ENCODE measurements around the gene WDR27.
"Not testable (repeated sequence)": the region's sequence is repeated elsewhere in the genome, so short reads cannot be mapped to it uniquely, and the experiment has no call there.

WDR27 gene

DNA sequence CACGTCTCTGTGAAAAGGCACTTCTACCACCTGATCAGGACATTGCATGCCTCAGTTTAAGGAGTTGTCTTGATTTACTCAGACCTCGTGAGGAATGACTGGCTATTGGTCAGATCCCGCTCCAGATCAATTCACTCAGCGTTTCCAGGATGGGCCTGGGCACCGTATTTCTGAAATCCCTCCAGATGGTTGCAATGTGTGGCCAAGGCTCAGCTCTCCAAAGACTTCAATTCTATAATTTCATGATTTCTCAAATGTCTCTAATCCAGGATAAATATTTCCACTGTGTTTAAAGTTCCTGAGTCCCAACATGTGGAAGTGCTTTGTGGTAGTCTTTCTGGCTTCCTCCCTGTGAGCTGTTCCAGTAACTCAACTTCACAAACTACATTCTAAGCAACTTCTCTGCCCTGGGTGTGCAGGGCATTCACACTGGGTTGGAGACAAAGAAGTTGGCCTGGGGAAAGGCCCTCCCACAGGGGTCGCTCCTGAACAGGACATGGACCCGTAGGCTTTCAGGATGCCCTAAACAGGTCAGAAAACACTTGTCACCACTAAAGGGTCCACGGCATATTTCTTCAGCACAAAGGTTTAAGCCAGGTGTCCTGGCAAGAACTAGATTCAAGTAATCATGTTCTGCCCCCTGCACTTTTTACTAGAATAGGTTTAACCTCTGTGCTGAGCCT, 212.1 kb downstream of the WDR27 start:
- no peaks in the 10 kb centered on the region for H3K36me3 ChIP-seq (ENCODE audit: control insufficient read depth, insufficient read depth, low read length)
- no peak overlapping the region for H3K27ac ChIP-seq (ENCODE audit: low read depth, low read length)
- no peak overlapping the region for H3K4me3 ChIP-seq (ENCODE audit: low read length)
- H3K27me3 ChIP-seq (ENCODE audit: control insufficient read depth, insufficient read depth, low read length) = no peaks in the 10 kb centered on the region
- H3K4me1 ChIP-seq (ENCODE audit: control insufficient read depth, insufficient read depth, low read length) = no peaks in the 10 kb centered on the region
- no peak overlapping the region for H3K9ac ChIP-seq (ENCODE audit: low read length)

DNA sequence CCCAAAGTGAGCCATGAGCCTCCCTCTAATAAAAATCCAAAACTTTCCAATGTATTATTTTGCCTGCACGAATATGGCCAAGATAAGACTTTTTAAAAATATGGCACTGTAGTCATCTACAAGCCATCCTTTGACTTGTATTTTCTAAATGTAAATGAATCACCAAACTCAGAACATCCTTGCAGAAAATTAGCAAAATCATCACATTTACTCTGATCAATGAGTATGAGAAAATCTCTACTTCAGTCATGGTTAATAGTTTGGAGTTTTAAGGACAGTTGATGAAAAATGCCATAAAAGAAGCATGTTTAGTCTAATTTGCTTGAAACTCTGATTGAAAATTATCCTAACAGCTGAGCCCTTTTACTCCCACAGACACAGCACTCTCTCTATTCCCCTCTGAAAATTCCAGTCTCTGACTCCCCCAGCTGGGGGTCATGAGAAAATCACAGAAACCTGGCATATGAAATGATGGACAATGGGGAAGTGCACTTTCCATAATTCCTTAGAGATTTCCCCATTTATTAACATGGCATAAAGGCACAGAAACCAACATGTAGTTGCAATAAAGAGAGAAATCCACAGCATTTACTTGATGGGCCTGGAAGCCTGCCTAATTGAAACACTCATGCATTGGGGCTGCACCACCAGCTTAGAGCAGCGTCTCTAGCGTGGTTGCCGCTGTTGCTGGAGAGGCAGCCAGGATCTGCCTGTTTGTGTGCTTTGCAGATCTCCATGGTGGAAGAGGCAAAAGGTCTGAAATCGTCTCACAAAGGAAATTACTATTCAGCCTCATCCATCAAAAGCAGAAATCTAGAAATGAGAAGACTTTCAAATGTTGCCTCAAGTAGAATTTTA, 214.0 kb downstream of the WDR27 start:
- Histone ChIP-seq H3K27me3 (ENCODE audit: control insufficient read depth, insufficient read depth, low read length) (no peaks in the 10 kb centered on the region), H3K4me3 (ENCODE audit: low read length) (no peak overlapping the region), H3K9ac (ENCODE audit: low read length) (no peak overlapping the region), H3K4me1 (ENCODE audit: control insufficient read depth, insufficient read depth, low read length) (no peaks in the 10 kb centered on the region), H3K27ac (ENCODE audit: low read depth, low read length) (no peak overlapping the region), H3K36me3 (ENCODE audit: control insufficient read depth, insufficient read depth, low read length) (no peaks in the 10 kb centered on the region)

DNA sequence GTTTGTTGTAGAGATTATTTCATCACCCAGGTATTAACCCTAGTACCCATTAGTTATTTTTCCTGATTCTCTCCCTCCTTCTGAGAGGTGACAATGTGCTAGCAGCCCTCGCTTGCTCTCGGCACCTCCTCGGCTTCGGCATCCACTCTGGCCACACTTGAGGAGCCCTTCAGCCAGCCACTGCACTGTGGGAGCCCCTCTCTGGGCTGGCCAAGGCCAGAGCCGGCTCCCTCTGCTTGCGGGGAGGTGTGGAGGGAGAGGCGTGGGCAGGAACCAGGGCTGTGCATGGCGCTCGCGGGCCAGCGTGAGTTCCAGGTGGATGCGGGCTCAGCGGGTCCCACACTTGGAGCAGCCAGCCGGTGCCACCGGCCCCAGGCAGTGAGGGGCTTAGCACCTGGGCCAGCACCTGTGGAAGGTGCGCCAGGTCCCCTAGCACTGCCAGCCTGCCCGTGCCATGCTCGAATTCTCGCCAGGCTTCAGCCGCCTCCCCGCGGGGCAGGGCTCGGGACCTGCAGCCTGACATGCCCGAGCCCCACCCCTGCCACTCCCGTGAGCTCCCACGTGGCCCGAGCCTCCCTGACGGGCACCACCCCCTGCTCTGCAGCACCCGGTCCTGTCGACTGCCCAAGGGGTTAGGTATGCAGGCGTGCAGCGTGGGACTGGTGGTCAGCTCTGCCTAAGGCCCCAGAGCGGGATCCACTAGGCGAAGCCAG, 221.9 kb downstream of the WDR27 start:
- Histone ChIP-seq H3K27ac (ENCODE audit: low read depth, low read length) (no peak overlapping the region), H3K9ac (ENCODE audit: low read length) (no peak overlapping the region), H3K27me3 (ENCODE audit: control insufficient read depth, insufficient read depth, low read length) (no peaks in the 10 kb centered on the region), H3K4me1 (ENCODE audit: control insufficient read depth, insufficient read depth, low read length) (no peaks in the 10 kb centered on the region), H3K4me3 (ENCODE audit: low read length) (no peak overlapping the region), H3K36me3 (ENCODE audit: control insufficient read depth, insufficient read depth, low read length) (no peaks in the 10 kb centered on the region)

DNA sequence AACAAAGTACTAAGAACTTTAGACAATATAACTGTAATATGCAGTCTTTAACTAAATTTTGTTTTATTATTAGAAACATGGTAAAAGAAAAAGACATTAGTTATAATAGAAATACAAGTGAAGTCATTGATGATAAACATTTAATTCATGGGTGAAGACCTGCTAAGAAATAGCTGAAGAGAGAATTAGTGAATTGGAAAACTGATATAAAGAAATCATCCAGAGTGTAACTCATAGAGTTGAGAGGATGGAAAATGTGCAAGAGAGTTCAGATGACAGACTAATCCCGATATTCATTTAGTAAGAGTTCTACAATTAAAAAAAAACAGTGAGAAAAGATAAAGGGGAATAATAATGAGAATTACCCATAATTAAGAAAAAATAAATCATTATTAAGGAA, 227.5 kb downstream of the WDR27 start:
- no peak overlapping the region for H3K9ac ChIP-seq (ENCODE audit: low read length)
- H3K27me3 ChIP-seq (ENCODE audit: control insufficient read depth, insufficient read depth, low read length) = no peaks in the 10 kb centered on the region
- H3K4me3 ChIP-seq (ENCODE audit: low read length) = no peak overlapping the region

DNA sequence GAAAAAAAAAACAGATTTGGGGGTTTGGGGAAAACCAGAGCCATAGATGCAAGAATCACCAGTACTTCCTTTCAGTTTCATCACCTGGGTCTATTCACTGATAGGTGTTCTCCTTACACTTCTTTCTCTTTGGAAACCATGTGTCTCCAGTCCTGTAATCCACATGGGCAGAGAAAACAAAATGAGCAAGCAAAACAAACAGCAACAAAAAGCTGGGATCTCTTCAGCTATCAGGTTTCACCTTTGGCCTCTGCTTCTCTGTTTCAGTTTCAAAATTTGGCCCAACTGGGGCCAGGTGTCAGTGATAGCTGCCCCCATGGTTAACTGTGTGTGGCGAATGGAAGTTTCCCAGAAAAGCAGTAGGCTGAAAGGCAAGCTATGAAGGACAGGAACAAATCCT, 228.2 kb downstream of the WDR27 start:
- no peak overlapping the region for H3K9ac ChIP-seq (ENCODE audit: low read length)
- H3K27ac ChIP-seq (ENCODE audit: low read depth, low read length) = no peak overlapping the region
- H3K4me1 ChIP-seq (ENCODE audit: control insufficient read depth, insufficient read depth, low read length) = no peaks in the 10 kb centered on the region
- H3K36me3 ChIP-seq (ENCODE audit: control insufficient read depth, insufficient read depth, low read length) = no peaks in the 10 kb centered on the region
- no peaks in the 10 kb centered on the region for H3K27me3 ChIP-seq (ENCODE audit: control insufficient read depth, insufficient read depth, low read length)
- no peak overlapping the region for H3K4me3 ChIP-seq (ENCODE audit: low read length)

More for the DNA sequence above, 227.5 kb downstream of the WDR27 start:
- Histone ChIP-seq H3K27ac (ENCODE audit: low read depth, low read length) (no peak overlapping the region), H3K36me3 (ENCODE audit: control insufficient read depth, insufficient read depth, low read length) (no peaks in the 10 kb centered on the region), H3K4me1 (ENCODE audit: control insufficient read depth, insufficient read depth, low read length) (no peaks in the 10 kb centered on the region)

DNA sequence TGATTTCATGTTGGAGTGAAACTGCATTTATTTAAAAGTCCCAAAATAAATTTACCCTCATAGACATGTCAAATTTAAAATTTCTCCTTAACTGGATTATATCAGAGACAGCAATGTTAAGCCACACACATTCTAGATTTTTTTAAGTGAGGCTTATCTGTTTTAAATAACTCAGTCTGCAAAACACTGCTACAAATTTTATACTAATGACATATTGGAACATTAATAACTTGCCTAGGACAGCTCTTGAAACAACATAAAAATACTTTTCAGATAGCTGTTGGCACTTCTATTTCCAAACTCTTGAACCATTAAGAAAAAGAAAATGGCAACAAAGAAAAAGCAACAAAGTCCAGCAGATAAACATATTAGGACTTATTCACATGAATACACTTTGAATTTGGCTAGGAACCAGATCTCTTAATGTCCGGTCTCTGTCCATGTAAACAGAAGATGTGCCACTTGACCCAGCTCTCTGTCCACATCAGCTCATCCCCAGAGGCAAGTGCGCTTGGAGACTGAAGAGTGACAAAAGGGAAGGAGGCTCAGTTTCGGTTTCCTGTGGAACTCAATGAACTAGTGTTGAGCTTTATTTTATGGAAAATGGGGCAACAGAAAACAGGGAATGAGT, 228.9 kb downstream of the WDR27 start:
- H3K27ac ChIP-seq (ENCODE audit: low read depth, low read length) = no peak overlapping the region

DNA sequence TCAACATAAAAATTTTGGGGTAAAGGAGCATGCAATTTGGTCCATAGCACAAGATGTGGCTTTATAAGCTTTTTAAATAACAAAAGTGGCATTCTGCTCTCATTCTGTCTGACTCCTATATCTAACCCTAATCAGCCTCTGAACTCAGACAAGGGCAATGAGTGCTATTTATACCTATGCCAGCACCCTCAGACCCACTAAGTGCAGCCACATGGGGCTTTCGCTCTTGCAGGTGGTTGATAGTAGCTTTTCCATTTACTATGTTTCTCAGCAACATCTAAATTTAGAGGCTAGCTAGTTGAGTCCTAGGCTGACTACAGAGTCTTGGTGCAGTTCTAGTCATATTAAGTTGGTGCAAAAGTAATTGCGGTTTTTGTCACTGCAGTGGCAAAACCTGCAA, 231.0 kb downstream of the WDR27 start:
- H3K36me3 ChIP-seq (ENCODE audit: control insufficient read depth, insufficient read depth, low read length) = no peaks in the 10 kb centered on the region

More for the DNA sequence above, 228.9 kb downstream of the WDR27 start:
- Histone ChIP-seq H3K4me3 (ENCODE audit: low read length) (no peak overlapping the region), H3K9ac (ENCODE audit: low read length) (no peak overlapping the region), H3K36me3 (ENCODE audit: control insufficient read depth, insufficient read depth, low read length) (no peaks in the 10 kb centered on the region), H3K27me3 (ENCODE audit: control insufficient read depth, insufficient read depth, low read length) (no peaks in the 10 kb centered on the region), H3K4me1 (ENCODE audit: control insufficient read depth, insufficient read depth, low read length) (no peaks in the 10 kb centered on the region)

DNA sequence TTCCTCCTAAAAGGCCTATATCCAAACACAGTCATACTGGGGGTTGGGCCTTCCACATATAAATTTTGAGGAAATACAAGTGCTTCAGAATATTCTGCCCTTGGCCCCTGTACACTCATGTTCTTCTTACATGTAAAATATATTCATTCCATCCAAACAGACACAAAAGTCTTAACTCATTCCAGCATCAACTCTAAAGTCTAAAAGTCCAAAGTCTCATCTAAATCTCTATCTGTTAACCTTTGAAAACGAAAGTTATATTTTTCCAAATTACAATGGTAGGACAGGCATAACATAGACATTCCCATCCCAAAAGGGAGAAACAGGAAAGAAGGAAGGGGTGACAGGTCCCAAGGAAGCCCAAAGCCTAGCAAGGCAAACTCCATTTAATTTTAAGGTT, 232.8 kb downstream of the WDR27 start:
- no peak overlapping the region for H3K9ac ChIP-seq (ENCODE audit: low read length)
- H3K4me1 ChIP-seq (ENCODE audit: control insufficient read depth, insufficient read depth, low read length) = no peaks in the 10 kb centered on the region
- H3K27ac ChIP-seq (ENCODE audit: low read depth, low read length) = no peak overlapping the region
- H3K36me3 ChIP-seq (ENCODE audit: control insufficient read depth, insufficient read depth, low read length) = no peaks in the 10 kb centered on the region
- H3K4me3 ChIP-seq (ENCODE audit: low read length) = no peak overlapping the region
- H3K27me3 ChIP-seq (ENCODE audit: control insufficient read depth, insufficient read depth, low read length) = no peaks in the 10 kb centered on the region

More for the DNA sequence above, 231.0 kb downstream of the WDR27 start:
- Histone ChIP-seq H3K27me3 (ENCODE audit: control insufficient read depth, insufficient read depth, low read length) (no peaks in the 10 kb centered on the region), H3K27ac (ENCODE audit: low read depth, low read length) (no peak overlapping the region), H3K9ac (ENCODE audit: low read length) (no peak overlapping the region), H3K4me1 (ENCODE audit: control insufficient read depth, insufficient read depth, low read length) (no peaks in the 10 kb centered on the region), H3K4me3 (ENCODE audit: low read length) (no peak overlapping the region)

DNA sequence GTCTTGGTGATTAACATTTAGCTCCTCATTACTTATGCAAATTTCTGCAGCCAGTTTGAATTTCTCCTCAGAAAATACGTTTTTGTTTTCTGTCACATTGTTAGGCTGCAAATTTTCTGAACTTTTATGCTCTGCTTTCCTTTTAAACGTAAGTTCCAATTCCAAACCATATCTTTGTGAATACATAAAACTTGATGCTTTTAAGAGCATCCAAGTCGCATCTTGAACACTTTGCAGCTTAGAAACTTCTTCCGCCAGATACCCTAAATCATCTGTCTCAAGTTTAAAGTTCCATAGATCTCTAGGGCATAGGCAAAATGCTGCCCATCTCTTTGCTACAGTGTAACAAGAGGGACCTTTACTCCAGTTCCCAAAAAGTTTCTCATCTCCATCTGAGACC, 234.1 kb downstream of the WDR27 start:
- not testable (repeated sequence) for H3K27me3 ChIP-seq (ENCODE audit: control insufficient read depth, insufficient read depth, low read length); H3K4me3 ChIP-seq (ENCODE audit: low read length); H3K9ac ChIP-seq (ENCODE audit: low read length); H3K4me1 ChIP-seq (ENCODE audit: control insufficient read depth, insufficient read depth, low read length); H3K36me3 ChIP-seq (ENCODE audit: control insufficient read depth, insufficient read depth, low read length); H3K27ac ChIP-seq (ENCODE audit: low read depth, low read length)

DNA sequence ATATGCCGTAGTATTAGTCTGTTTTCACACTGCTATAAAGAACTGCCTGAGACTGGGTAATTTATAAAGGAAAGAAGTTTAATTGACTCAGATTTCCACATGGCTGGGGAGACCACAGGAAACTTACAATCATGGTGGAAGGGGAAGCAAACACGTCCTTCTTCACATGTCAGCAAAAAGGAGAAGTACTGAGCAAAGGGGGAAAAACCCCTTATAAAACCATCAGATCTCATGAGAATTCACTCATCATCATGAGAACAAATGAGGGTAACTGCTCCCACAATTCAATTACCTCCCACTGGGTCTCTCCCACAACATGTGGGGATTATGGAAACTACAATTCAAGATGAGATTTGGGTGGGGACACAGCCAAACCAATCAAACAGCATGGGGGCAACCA, 235.6 kb downstream of the WDR27 start:
- not testable (repeated sequence) for H3K27me3 ChIP-seq (ENCODE audit: control insufficient read depth, insufficient read depth, low read length); H3K36me3 ChIP-seq (ENCODE audit: control insufficient read depth, insufficient read depth, low read length); H3K27ac ChIP-seq (ENCODE audit: low read depth, low read length); H3K4me1 ChIP-seq (ENCODE audit: control insufficient read depth, insufficient read depth, low read length); H3K9ac ChIP-seq (ENCODE audit: low read length); H3K4me3 ChIP-seq (ENCODE audit: low read length)

DNA sequence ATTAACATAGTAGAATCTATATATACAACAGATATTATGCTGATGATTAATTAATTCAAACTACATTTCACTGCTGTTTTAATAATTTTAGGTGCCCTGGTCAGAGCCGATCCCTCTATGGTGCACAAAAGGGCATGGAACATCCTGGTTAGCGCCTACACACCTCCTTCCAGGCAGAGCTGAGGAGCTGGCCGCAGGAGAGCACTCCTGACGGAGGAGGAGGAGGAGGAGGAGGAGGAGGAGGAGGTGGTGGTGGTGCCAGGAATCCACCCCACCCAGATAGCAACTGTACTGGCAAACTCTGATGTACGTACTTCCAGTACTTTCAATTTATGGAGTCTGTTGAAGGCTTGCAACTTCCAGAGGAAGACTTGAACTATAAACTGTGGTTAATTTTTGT, 244.1 kb downstream of the WDR27 start:
- Histone ChIP-seq H3K4me3 (ENCODE audit: low read length) (no peak overlapping the region), H3K36me3 (ENCODE audit: control insufficient read depth, insufficient read depth, low read length) (no peaks in the 10 kb centered on the region), H3K27ac (ENCODE audit: low read depth, low read length) (no peak overlapping the region), H3K9ac (ENCODE audit: low read length) (no peak overlapping the region), H3K4me1 (ENCODE audit: control insufficient read depth, insufficient read depth, low read length) (peaks cover under 1% of the 10 kb centered on the region), H3K27me3 (ENCODE audit: control insufficient read depth, insufficient read depth, low read length) (no peaks in the 10 kb centered on the region)

DNA sequence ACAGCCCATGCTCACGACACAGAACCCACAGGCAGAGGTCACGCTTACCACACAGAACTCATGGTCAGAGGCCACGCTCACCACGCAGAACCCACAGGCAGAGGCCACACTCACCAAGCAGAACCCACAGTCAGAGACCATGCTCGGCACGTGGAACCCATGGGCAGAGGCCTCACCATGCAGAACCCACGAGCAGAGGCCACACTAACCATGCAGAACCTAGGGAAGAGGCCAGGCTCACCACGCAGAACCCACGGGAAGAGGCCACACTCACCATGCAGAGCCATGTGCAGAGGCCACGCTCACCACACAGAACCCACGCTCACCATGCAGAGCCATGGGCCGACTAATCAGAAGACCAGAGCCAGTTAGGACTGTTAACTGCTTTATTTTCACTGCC, 245.0 kb downstream of the WDR27 start:
- Histone ChIP-seq H3K27me3 (ENCODE audit: control insufficient read depth, insufficient read depth, low read length) (no peaks in the 10 kb centered on the region), H3K27ac (ENCODE audit: low read depth, low read length) (no peak overlapping the region), H3K4me1 (ENCODE audit: control insufficient read depth, insufficient read depth, low read length) (peaks cover 4% of the 10 kb centered on the region), H3K36me3 (ENCODE audit: control insufficient read depth, insufficient read depth, low read length) (no peaks in the 10 kb centered on the region), H3K4me3 (ENCODE audit: low read length) (no peak overlapping the region), H3K9ac (ENCODE audit: low read length) (no peak overlapping the region)

Measured in rectal smooth muscle tissue (tissue), 1 donor.